Measurements from ENCODE around the gene DYNLT5.

DNA sequence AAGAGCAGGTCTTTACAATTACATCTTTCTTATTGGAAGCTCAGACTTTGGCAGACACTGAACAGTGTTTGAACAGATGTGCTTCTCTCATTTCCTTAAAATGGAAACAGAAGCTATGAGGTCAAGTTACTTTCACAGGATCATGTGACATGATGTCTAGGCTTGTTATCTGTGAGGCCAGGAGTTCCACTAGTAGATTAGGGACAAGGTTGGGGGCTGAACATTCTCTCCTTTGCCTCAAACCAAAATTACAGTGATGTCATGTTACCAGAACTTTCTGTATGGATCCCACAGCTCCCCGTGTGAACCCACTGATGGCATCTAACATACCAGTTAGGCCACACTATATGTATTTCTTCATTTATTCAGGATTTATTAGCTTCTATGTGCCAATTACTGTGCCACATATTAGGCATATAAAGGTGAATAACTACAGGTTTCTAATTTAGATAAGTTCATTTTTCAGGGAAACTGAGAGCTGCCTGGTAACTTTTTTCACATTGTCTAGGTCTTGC, 6.0 kb downstream of the DYNLT5 start:
- TF ChIP-seq, protein P1, sequence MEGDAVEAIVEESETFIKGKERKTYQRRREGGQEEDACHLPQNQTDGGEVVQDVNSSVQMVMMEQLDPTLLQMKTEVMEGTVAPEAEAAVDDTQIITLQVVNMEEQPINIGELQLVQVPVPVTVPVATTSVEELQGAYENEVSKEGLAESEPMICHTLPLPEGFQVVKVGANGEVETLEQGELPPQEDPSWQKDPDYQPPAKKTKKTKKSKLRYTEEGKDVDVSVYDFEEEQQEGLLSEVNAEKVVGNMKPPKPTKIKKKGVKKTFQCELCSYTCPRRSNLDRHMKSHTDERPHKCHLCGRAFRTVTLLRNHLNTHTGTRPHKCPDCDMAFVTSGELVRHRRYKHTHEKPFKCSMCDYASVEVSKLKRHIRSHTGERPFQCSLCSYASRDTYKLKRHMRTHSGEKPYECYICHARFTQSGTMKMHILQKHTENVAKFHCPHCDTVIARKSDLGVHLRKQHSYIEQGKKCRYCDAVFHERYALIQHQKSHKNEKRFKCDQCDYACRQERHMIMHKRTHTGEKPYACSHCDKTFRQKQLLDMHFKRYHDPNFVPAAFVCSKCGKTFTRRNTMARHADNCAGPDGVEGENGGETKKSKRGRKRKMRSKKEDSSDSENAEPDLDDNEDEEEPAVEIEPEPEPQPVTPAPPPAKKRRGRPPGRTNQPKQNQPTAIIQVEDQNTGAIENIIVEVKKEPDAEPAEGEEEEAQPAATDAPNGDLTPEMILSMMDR (IDR thresholded peaks at IDR 0.05) = no peak
- no peak for TF ChIP-seq POLR2AphosphoS5 (IDR thresholded peaks at IDR 0.05)
- TF ChIP-seq POLR2A (IDR thresholded peaks at IDR 0.05) = no peak

All from breast epithelium (tissue), 3 donors.